22Rv1 (cell line): ENCODE measurements around the gene HOXC4.

Experiments used
- H3K27ac ChIP-seq: fragments of 450-650 bp; 2 replicates; pipeline ENCODE4 v1.5.1; 2017
- CTCF ChIP-seq: fragments of 450-650 bp; IDR thresholded peaks from 2 replicates; pipeline ENCODE4 v1.5.1; 2017; ENCODE audit warnings: mild to moderate bottlenecking
- ZFX ChIP-seq: fragments of 450-650 bp; IDR thresholded peaks from 2 replicates; pipeline ENCODE4 v1.6.1; 2017; ENCODE audit warnings: antibody characterized with exemption, borderline replicate concordance

HOXC4 gene

DNA sequence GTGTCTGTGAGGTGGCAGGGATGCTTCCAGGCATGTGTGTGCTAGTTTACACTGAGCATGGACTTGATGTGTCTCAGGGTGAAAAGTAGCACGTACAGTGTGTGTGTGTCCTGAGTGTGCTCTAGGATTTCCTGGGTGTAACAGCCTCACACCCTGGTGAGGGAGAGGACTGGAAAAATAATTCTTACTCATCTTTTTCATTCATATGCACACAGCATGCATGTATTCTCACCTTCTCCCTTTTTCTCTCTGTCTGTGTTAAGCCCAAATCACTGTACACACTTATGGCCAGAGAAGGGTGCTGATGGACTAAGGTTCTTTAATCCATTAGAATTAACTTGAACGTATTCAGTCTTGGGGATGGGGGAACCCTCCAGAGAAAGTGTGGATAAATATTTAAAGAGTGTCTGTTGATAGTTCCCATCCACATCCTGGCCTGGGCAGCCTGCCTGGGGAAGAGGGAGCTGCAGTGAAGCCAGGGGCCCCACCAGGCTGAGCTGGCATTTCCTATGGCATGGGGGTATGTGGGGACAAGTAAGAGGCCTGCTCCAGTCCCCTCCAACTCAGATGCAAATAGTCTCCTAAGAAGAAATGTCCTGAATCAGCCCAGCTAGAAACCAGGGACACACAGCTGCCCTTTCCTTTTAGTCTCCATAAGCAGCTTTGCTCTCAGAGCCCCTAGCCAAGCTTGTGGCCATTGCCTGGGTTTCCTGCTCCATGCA, 45.9 kb upstream of the HOXC4 start:
- TF ChIP-seq CTCF (no peak), ZFX (no peak)
- H3K27ac ChIP-seq = no peak overlapping the region

DNA sequence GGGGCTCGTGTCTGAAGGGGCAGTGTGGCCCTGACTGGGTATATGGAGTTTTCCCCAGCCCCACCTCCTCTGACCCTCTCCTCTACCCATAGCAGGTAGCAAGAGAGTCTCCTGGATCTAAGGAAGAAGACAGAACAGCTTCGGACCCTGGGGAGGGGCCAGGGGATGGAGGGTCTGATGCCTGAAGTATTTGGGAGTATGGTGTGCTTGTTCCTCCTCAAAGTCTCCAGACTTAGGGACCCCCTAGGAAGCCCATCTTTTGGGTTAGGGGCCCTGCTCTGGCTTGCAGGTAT, 45.4 kb upstream of the HOXC4 start:
- H3K27ac ChIP-seq = no peak overlapping the region
- no peak for TF ChIP-seq CTCF
- TF ChIP-seq ZFX = no peak

DNA sequence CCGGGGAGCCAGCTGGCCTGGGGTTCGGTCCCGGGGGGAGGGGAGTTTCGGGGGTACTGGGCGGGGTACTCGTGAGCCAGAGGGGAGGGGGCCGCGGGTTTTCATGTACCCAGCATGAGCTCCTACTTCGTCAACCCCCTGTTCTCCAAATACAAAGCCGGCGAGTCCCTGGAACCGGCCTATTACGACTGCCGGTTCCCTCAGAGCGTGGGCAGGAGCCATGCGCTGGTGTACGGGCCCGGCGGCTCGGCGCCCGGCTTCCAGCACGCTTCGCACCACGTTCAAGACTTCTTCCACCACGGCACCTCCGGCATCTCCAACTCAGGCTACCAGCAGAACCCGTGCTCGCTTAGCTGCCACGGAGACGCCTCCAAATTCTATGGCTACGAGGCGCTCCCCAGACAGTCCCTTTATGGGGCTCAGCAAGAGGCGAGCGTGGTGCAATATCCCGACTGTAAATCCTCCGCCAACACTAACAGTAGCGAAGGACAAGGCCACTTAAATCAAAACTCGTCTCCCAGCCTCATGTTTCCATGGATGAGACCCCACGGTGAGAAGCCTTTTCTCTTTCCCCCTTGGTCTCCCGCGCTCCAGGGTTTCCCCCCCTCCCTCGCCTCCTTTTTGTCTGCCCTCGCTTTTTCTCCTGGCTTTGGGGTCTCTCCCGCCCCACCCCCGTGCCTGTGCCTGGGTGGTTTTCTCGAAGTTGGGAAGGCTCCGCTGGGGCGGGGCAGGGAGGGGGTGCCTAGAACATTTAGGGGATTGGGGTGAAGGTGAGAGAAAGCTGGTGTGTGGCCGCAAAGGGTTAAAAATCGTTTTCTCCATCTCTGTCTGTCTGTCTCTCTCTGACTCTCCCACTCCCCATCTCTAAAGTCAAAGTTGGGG, 44.2 kb upstream of the HOXC4 start:
- H3K27ac ChIP-seq = no peak overlapping the region
- no peak for TF ChIP-seq ZFX
- TF ChIP-seq CTCF = no peak

DNA sequence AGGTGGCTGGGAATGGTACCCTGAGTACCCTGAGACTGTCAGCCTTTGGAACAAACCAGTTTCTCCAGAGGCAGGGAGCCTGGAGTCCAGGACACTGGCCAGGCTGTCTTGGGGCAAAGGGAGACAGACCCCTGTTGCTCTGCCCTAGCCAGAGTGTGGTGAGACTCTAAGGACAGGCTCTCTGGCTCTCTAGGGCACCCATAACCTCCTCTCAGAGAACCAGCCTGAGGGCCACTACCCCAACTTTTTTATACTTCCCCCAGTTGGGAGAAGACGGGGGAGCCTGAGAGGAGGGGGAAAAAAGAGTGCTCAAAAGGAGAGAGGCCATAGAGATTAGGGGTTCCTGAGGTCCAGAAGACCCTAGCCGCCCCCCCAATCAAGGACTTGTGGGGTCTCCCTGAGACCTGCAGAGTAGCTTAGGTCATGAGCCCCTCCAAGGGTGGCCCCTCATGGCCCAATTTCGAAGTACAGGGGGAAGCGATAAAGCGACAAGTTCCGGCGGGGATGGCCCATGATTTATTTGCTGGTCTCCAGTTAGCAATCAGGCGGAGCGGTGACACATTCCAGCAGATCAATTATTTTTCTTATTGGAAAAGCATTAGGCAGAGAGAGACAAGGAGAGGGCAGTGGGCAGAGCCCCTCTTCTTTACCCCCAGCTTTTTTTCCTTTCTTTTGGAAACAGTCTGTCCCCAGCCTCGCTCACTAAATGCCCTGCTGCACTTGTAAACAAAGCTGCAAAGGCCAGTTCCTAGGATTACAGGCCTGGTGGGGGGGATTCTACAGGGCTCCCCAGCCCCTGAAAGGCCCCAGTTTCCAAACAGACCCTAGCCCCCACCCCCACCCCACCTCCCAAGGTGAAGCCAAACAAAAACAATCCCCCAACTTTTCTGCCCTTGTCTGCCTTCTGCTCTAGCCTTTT, 43.3 kb upstream of the HOXC4 start:
- no peak for TF ChIP-seq CTCF
- no peak for TF ChIP-seq ZFX

GRCh38 chr12:54010972-54011664, 42.5 kb upstream of the HOXC4 start:
- no peak for TF ChIP-seq CTCF
- TF ChIP-seq ZFX = no peak
- no peak overlapping the region for H3K27ac ChIP-seq

More for the DNA sequence above, 43.3 kb upstream of the HOXC4 start:
- H3K27ac ChIP-seq = no peak overlapping the region

DNA sequence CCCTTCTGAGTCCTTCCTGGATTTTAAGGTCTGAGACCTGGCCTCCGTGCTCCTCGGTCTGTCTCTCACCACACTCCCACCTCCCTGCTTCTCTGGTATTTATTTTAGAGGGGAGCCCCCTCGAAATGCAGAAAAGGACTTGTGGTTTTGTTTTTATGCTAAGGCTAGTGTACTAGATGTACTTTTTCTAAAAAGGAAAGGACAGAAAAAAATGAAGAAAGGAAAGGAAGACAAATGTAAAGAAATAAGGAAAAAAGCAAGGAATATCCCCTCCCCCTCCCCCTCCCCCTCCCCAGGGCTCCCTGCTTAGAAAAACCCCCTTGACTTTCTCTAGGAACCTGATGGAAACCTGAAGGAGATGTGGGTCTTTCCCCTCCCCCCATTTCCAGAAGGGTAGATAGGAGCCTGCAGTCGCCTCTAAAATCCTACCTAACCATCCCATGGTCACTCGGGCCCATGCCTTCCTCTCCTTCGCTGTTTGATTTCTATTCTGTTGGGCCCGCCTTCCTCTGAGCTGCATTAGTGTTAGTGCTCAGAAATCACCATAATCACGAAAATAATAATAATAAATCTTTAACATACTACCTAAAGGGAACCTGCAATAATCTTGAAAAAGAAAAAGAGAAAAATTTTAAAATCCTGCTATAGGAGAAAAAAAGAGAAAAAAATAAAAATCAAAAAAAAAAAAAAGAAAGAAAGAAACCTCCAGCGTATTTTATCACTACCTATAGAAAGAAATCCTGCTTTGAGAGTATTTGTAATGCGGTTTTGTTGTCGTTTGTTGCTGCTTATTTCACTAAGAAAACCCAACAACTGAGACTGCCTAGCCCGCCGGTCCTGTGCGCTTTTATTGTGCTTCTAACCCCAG, 41.7 kb upstream of the HOXC4 start:
- no peak overlapping the region for H3K27ac ChIP-seq

More for the DNA sequence above, 41.7 kb upstream of the HOXC4 start:
- TF ChIP-seq ZFX = no peak
- no peak for TF ChIP-seq CTCF
